Nephron (organoid): Measurements from ENCODE around the gene RPS19.
"Not testable (repeated sequence)": the region's sequence is repeated elsewhere in the genome, so short reads cannot be mapped to it uniquely, and the experiment has no call there.

Experiments used
- H3K27ac Mint-ChIP-seq, 3 experiments: 2 replicates each; pipeline ENCODE4 v1.8.0; 2020; ENCODE audit warnings: mixed read lengths in 3 of 3, mild to moderate bottlenecking in 2 of 3, moderate library complexity in 1 of 3
- H3K27me3 Mint-ChIP-seq: 2 replicates; pipeline ENCODE4 v1.8.0; 2021; ENCODE audit warnings: low read depth, mild to moderate bottlenecking, moderate library complexity, mixed read lengths
- H3K36me3 Mint-ChIP-seq: 2 replicates; pipeline ENCODE4 v1.8.0; 2020; ENCODE audit warnings: low read depth, mixed read lengths
- H3K4me1 Mint-ChIP-seq: 2 replicates; pipeline ENCODE4 v1.8.0; 2020; ENCODE audit warnings: mixed read lengths
- H3K4me3 Mint-ChIP-seq, 3 experiments: 2 replicates each; pipeline ENCODE4 v1.8.0; 2020; ENCODE audit warnings: mild to moderate bottlenecking in 3 of 3, mixed read lengths in 3 of 3, moderate library complexity in 2 of 3
- H3K9me3 Mint-ChIP-seq: 2 replicates; pipeline ENCODE4 v1.8.0; 2020; ENCODE audit warnings: mixed read lengths
- CTCF ChIP-seq, 3 experiments: fragments of 200-600 bp; sonication (generic); IDR thresholded peaks; one replicate each; pipeline ENCODE4 v1.5.0; 2021; ENCODE audit warnings: antibody characterized with exemption in 3 of 3; ENCODE audit not compliant: unreplicated experiment in 3 of 3

RPS19 gene

GRCh38 chr19:41871573-41872383, 11.7 kb downstream of the RPS19 start:
- no peak for TF ChIP-seq CTCF (IDR thresholded peaks at IDR 0.05; ENCODE audit: unreplicated experiment in 3 of 3)
- peak overlapping the region in 1 of 3 experiments; percentile 48 for H3K27ac Mint-ChIP-seq
- H3K36me3 Mint-ChIP-seq: peaks cover 21% of the 10 kb centered on the region
- no peak overlapping the region for H3K4me3 Mint-ChIP-seq
- peaks cover 2% of the 10 kb centered on the region for H3K27me3 Mint-ChIP-seq
- H3K4me1 Mint-ChIP-seq: peaks cover 8% of the 10 kb centered on the region
- H3K9me3 Mint-ChIP-seq: no peaks in the 10 kb centered on the region

GRCh38 chr19:41872384-41872774, 12.3 kb downstream of the RPS19 start:
- no peaks in the 10 kb centered on the region for H3K9me3 Mint-ChIP-seq
- TF ChIP-seq CTCF (IDR thresholded peaks at IDR 0.05; ENCODE audit: unreplicated experiment in 3 of 3): no peak
- H3K4me3 Mint-ChIP-seq: no peak overlapping the region
- peaks cover 8% of the 10 kb centered on the region for H3K4me1 Mint-ChIP-seq
- H3K27ac Mint-ChIP-seq: no peak overlapping the region
- H3K27me3 Mint-ChIP-seq: peaks cover 3% of the 10 kb centered on the region
- H3K36me3 Mint-ChIP-seq: peaks cover 21% of the 10 kb centered on the region

GRCh38 chr19:41872775-41873647, 13.0 kb downstream of the RPS19 start:
- Mint-ChIP-seq H3K27me3 (peaks cover 3% of the 10 kb centered on the region), H3K9me3 (no peaks in the 10 kb centered on the region), H3K36me3 (peaks cover 17% of the 10 kb centered on the region), H3K4me1 (peaks cover 3% of the 10 kb centered on the region), H3K27ac (no peak overlapping the region), H3K4me3 (no peak overlapping the region)
- peak; percentile 54 to 70 (median 66) for TF ChIP-seq CTCF (IDR thresholded peaks at IDR 0.05; ENCODE audit: unreplicated experiment in 3 of 3)

- not testable (repeated sequence) for H3K27ac Mint-ChIP-seq, H3K9me3 Mint-ChIP-seq, H3K4me3 Mint-ChIP-seq, H3K27me3 Mint-ChIP-seq, H3K4me1 Mint-ChIP-seq, H3K36me3 Mint-ChIP-seq
Measured at GRCh38 chr19:41875973-41876372, 15.9 kb downstream of the RPS19 start.

- Mint-ChIP-seq H3K27ac (no peak within 1 kb of the TSS), H3K4me1 (no peaks in the 10 kb centered on the region), H3K9me3 (no peaks in the 10 kb centered on the region), H3K4me3 (no peak within 1 kb of the TSS), H3K27me3 (peaks cover 5% of the 10 kb centered on the region), H3K36me3 (no peaks in the 10 kb centered on the region)
- no peak for TF ChIP-seq CTCF (IDR thresholded peaks at IDR 0.05; ENCODE audit: unreplicated experiment in 3 of 3)
Measured at GRCh38 chr19:41876847-41877832, 17.1 kb downstream of the RPS19 start, which contains the start of gene CD79A. CD79A (plus strand) TSS chr19:41877279; CDS start chr19:41877305, 26 bp downstream.
